GM18909 (cell line): ENCODE results near the gene CD70.
A peak's percentile ranks its signal among the peaks of the same experiment; 100 is the strongest.
"Not testable (repeated sequence)": the region's sequence is repeated elsewhere in the genome, so short reads cannot be mapped to it uniquely, and the experiment has no call there.

Experiments
- ATAC-seq: cut with Tn5 transposase; IDR thresholded peaks from one replicate; pipeline ENCODE4 v1.9.1; 2021; ENCODE audit warnings: mild to moderate bottlenecking; ENCODE audit not compliant: unreplicated experiment, poor library complexity

CD70 gene

DNA sequence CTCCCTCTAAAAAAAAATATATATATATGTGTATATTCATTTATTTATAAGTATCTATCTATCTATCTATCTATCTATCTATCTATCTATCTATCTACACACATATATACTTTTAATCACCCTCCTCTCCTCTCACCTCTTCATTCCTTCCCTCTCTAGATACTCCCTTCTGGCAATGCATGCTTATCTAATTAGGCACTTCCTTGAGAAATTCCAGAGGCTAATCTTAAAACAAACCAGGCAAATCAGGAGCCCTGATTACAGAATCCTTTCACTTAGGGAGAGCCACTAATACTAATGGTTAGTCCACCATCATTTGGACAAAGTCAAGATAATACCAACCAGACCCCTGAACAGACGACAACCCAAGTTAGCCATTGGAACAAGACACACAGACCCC is 17.6 kb downstream of the CD70 start:
- no peak for ATAC-seq

DNA sequence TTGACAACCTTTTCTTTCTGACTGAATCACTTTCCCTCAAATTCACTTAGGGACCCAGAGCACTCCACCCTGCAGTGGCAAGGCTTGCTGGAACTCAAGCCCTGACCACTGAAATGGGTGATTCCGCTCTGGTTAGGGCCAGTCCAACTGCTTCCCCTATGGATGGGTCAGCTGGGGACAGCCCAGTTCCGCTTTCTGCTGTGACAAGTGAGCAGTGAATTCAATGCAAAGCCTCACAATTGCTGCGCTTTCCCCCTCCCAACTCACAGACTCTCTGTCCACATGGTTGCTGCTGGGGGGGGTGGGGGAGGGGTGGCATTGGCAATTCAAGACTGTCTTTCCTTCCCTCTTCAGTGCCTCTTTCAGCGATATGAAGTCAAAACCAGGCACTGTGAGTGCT is 18.7 kb downstream of the CD70 start:
- ATAC-seq: no peak

DNA sequence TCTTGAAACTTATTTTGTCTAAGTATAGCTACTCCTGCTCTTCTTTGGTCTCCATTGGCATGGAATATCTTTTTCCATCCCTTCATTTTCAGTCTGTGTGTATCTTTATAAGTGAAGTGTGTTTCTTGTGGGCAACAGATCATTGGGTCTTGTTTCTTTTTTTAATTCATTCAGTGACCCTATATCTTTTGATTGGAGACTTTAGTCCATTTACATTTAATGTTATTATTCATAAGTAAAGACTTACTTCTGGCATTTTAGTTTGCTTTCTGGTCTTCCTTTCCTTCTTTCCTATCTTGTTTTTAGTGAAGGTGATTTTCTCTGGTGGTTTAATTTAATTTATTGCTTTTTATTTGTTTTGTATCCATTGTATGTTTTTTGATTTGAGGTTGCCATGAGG is 19.8 kb downstream of the CD70 start:
- ATAC-seq: no peak

DNA sequence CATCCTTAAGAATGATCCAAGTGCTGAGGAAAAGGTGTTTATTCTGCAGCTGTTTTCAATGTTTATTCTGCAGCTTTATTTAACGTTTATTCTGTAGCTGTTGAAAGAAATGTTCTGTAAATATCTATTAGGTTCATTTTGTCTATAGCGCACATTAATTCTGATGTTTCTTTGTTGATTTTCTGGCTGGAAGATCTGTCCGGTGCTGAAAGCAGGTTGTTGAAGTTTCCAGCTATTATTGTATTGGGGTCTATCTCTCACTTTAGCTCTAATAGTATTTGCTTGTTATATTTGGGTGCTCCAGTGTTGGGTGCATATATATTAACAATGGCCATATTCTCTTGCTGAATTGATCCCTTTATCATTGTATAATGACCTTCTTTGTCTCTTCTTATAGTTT is 20.2 kb downstream of the CD70 start:
- ATAC-seq: no peak

DNA sequence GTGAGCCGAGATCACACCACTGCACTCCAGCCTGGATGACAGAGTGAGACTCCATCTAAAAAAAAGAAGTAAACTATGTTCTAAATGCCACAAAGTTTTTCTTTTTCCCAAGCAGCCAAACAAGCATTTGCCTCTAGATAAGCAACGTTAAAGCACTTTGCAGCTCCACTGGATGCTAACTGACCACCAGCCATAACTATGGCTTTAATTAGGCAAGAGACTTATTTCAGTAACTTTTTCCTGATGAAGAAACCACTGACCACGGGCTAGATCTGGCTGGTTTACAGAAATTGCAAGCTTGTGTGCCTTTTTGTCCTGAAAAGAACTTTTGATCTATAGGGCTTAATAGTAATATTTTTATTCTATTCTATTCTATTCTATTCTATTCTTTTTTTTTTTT is 22.1 kb downstream of the CD70 start:
- ATAC-seq: no peak

DNA sequence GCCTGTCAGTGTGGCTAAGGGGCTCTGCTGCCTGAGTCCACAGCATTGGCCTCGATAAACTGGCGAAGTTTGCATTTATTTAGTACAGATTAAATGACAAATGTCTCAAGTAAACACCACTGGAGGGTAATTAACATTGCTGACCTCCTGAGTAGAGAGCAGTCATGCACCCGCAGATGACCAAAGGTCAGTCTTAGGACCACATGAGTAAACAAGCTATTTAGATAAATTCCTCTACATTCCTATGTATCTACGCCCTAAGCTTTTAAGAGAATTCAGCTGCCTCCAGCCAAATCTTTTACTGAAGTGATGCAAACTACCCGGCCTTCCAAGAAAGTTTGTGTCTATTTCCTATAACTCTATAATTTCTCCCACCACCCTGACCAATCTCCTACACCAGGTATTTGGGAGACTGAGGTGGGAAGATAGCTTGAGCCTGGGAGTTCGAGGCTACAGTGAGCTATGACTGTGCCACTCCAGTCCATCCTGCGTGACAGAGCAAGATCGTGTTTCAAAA is 22.9 kb downstream of the CD70 start:
- no peak for ATAC-seq

DNA sequence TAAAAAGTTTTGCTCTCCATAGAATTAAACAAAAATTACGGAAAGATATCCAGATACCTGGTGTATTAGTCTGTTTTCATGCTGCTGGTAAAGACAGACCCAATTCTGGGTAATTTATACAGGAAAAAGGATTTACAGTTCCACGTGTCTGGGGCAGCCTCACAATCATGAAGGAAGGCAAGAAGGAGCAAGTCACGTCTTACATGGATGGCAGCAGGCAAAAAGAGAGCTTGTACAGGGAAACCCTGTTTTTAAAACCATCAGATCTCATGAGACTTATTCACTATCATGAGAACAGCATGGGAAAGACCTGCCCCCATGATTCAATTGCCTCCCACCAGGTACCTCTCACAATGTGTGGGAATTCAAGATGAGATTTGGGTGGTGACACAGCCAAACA is 24.2 kb downstream of the CD70 start:
- ATAC-seq: not testable (repeated sequence)

DNA sequence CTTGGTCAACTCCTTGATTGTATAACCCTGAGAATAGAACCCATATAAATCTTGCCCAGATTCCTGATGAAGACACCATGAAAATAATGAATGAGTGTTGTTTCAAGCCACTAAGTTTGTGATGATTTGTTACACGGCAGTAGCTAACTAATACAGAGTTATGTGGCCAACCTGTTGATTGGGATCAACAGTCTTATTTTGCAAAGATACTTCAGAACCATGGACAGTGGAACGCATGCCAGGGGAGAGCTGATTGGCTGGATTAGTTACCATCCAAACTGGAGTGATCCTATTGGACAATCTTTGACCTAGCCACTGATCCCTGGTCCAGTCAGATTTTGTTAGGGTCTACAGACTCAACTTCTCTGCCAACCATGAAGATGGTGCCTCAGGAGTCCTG is 26.6 kb downstream of the CD70 start:
- no peak for ATAC-seq

DNA sequence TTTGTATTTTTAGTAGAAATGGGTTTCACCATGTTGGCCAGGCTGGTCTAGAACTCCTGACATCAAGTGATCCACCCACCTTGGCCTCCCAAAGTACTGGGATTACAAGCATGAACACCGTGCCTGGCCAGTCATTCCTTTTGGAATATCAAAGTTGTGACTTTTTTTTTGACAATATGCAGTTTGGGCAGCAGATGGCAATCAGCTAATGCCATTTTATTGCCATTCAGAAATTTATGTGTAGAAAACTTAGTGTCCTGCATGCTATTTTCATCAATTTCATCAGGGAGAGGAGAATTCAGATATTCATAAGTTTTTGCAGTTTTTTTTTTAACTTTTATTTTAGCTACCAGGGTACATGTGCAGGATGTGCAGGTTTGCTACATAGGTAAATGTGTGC is 28.5 kb downstream of the CD70 start:
- ATAC-seq: not testable (repeated sequence)

DNA sequence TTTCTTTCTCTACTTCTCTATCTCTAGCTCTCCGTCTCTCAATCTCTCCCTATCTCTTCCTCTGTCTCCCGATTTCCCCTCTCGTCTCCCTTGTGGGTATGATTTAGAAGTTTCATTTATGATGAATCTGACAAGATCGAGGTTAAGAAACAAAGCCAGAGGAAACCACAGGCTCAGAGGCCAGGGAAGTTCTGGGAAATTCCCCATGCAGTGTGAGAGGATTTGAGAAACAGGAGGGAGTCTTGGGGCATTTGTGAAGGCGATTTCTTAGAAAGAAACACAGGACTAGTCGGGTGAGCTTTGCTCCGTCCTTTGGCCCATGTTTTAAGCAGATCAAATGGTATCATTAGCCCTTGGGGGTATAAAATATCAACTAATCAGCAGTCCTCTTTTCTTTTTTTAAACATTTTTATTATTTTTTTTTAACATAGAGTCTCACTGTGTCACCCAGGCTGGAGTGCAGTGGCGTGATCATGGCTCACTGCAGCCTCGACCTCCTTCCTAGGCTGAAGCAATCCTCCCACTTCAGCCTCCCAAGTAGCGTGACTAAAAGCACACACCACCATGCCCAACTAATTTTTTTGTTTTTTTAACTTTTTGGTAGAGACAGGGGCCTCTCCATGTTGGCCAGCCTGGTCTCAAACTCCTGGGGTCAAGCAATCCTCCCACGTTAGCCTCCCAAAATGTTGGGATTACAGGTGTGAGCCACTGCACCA is 34.3 kb downstream of the CD70 start:
- ATAC-seq: no peak

DNA sequence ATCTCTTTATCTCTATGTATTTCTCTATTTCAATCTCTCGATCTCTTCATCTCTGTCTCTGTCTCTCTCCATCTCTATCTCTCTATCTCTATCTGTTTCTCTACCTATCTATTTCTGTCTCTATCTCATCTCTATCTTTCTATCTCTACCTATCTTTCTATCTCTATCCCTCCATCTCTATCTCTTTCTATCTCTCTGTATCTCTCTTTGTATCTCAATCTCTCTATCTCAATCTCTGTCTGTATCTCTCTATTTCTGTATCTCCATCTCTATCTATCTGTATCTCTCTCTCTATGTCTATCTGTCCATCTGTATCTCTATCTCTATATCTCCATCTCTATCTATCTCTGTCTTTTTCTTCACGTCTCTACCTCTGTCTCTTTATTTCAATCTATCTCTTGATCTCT is 34.9 kb downstream of the CD70 start:
- ATAC-seq: no peak

DNA sequence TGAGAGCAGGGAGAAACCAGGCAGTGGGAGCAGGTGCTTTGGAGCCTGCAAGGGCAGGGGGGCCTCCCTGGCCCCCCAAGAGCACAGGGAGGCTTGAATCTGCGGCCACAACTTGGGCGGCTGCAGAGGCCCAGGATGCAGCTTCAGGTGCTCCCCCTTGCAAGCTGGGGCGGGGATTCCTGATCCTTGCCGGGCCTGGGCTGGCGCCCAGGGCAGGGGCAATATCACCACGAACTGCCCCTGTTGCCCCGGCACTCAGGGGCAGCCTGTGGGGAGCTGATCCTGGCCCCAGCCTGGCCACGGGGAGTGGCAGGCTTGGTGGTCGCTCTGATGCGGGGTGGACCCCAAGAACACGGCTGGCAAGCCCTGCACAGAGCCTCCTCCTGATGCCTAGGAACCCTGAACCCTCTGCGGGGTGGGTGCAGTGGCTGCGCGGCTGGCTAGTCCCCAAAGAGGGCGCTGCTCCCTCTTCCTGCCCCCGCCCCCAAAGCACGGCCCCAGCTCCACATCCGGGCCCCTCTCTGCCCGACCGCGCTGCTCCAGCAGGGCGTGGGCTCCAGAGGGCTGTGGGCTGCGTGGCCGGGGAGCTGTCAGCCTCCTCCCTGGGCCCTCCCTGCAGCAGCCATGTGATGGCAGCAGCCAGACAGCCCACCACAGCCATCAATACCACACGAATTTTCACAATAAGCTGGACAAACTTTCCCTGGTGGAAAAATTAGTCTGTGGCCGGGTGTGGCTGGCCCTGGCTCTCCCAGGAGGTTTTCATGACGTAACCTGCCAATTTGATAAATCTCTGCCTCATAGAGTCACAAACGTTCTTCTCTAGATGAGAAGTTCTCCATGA is 39.1 kb downstream of the CD70 start:
- ATAC-seq: peak; percentile 36

DNA sequence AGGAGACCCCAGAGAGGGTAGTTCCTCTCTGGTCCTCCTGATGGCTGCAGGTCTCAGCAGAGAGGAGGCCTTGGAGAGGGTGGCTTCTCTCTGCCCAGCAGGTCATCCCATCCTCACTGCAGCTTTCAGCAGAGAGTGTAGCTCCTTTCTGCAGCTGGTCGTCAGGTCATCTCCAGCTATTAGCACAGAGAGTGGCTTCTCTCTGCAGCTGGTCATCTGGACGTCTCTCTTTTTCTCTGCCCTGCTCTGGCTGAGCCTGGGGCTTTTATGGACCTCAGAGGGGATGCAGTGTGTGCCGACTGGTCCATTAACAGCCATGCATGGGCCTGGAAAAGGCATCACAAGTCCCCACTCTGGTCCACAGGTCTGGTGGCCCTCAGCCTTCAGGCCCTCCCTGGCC is 39.9 kb downstream of the CD70 start:
- no peak for ATAC-seq

DNA sequence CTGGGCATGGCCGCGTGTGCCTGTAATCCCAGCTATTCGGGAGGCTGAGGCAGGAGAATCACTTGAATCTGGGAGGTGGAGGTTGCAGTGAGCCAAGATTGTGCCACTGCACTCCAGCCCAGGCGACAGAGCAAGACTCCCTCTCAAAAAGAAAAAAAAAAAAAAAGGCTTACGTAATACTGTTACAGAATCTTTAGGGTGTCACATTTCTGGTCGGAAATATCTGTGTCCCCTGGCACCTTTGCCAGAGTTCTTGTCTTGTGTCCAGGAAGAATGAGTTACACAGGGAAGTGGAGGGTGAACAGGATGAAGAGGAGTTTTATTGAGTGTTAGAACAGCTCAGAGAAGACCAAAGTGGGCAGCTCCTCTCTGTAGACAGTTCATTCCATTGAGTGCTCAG is 40.3 kb downstream of the CD70 start:
- not testable (repeated sequence) for ATAC-seq

DNA sequence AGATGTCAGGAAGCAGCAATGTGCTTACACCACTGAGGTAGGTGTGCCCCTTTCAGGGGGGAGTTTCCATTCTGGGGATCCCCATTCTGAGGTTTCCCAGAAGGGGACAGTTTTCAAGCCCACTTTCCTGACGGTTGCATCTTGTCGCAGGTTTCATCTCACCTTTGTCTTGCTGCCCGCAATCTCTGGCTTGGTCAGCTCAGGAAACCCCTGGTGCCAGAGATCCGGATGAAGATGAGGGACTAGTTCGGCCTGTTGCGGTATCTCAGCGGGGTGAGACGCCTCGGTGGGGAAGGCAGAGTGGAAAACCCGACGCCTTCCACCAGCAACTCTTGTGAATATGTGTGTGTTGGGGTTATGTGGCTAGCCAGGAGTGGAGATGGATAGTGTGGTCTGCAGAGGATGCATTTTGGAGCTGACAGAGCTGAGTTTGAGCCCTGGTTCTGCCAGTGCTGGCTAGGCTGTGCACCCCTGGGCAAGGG is 47.0 kb downstream of the CD70 start:
- ATAC-seq: no peak

DNA sequence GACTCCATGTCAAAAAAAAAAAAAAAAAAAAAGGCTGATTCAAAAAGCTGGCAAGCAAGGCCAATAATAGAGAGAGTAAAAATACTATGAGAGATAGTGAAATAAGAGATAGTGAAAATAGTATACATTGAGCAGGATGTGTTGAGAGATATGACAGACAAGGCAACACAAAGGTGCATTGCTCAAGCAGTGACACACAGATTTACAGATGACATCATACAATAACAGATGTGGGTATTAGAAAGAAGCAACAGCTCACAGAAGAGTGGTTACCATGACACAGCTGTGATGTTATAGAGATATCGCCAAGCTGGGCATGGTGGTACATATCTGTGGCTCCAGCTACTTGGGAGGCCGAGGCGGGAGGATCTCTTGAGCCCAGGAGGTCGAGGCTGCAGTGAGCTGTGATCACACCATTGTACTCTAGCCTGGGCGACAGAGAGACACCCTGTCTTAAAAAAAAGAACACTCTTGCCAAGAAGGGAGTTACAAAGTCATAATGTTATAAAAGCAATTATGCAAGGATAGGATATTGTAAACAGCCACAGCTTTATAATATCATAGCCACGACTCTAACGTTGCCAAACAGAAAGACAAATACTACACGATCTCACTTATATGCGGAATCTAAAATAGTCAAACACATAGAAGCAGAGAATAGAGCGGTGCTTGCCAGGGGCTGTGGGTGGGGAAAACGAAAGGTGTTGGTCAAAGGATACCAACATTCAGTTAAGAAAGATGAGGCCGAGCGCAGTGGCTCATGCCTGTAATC is 49.8 kb downstream of the CD70 start:
- ATAC-seq: no peak

DNA sequence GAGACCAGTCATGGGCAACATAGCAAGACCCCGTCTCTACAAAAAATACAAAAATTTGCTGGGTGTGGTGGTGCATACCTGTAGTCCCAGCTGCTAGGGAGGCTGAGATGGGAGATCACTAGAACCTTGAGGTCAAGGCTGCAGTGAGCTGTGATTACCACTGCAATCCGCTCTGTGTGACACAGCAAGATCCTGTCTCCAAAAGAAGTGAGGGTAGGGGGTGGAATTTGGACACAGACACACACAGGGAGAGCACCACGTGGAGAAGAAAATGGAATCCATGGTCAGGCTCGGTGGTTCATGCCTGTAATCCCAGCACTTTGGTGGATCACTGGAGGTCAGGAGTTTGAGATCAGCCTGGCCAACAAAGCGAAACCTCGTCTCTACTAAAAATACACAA is 51.4 kb downstream of the CD70 start:
- ATAC-seq: no peak
